KMS-11 (cell line): Measurements from ENCODE around the gene TMEM151A.

Experiments
- H2AFZ ChIP-seq: fragments of 200-600 bp; sonication (generic); 2 replicates; pipeline ENCODE4 v1.6.1; 2016; ENCODE audit warnings: antibody characterized with exemption, mixed run types, low read depth
- H3K27ac ChIP-seq: fragments of 200-600 bp; sonication (generic); 2 replicates; pipeline ENCODE4 v1.6.1; 2016; ENCODE audit warnings: mild to moderate bottlenecking, mixed run types
- H3K27me3 ChIP-seq: fragments of 200-600 bp; sonication (generic); 2 replicates; pipeline ENCODE4 v1.6.1; 2017; ENCODE audit warnings: mild to moderate bottlenecking, low read depth, mixed run types, moderate library complexity; ENCODE audit not compliant: insufficient read depth
- H3K36me3 ChIP-seq: fragments of 200-600 bp; sonication (generic); 2 replicates; pipeline ENCODE4 v1.6.1; 2017; ENCODE audit warnings: mild to moderate bottlenecking, mixed run types; ENCODE audit not compliant: insufficient read depth
- H3K4me1 ChIP-seq: fragments of 200-600 bp; sonication (generic); 2 replicates; pipeline ENCODE4 v1.6.1; 2016; ENCODE audit warnings: mild to moderate bottlenecking, low read depth, mixed run types; ENCODE audit not compliant: poor library complexity, severe bottlenecking
- H3K4me2 ChIP-seq: fragments of 200-600 bp; sonication (generic); 2 replicates; pipeline ENCODE4 v1.7.0; 2016; ENCODE audit warnings: mild to moderate bottlenecking, mixed run types
- H3K4me3 ChIP-seq: fragments of 200-600 bp; sonication (generic); IDR thresholded peaks from 2 replicates; pipeline ENCODE4 v1.6.1; 2017; ENCODE audit warnings: low read depth, low read length, mixed read lengths; ENCODE audit not compliant: insufficient read depth
- H3K79me2 ChIP-seq: fragments of 200-600 bp; sonication (generic); 2 replicates; pipeline ENCODE4 v1.6.1; 2016; ENCODE audit warnings: low read depth, mixed run types; ENCODE audit not compliant: insufficient read depth
- H3K9ac ChIP-seq: fragments of 200-600 bp; sonication (generic); 2 replicates; pipeline ENCODE4 v1.6.1; 2016; ENCODE audit warnings: mild to moderate bottlenecking, mixed run types
- H4K20me1 ChIP-seq: fragments of 200-600 bp; sonication (generic); 2 replicates; pipeline ENCODE4 v1.6.1; 2016; ENCODE audit warnings: mild to moderate bottlenecking, mixed run types; ENCODE audit not compliant: insufficient read depth
- CTCF ChIP-seq: fragments of 200-600 bp; sonication (generic); conservative IDR thresholded peaks from 2 replicates; pipeline ENCODE4 v1.6.1; 2017; ENCODE audit warnings: low read depth, mild to moderate bottlenecking, antibody characterized with exemption, low read length, moderate library complexity, mixed read lengths

The TMEM151A gene

GRCh38 chr11:66329165-66329673 is 37.5 kb downstream of the TMEM151A start:
- H3K27me3 ChIP-seq: peaks cover 25% of the 10 kb centered on the region; the same call in 1 of the 2 replicates
- H3K36me3 ChIP-seq: no peaks in the 10 kb centered on the region
- no peaks in the 10 kb centered on the region for H4K20me1 ChIP-seq
- no peak for TF ChIP-seq CTCF
- H3K4me1 ChIP-seq: peaks cover 10% of the 10 kb centered on the region
- H3K4me3 ChIP-seq: no peak overlapping the region
- no peak overlapping the region for H2AFZ ChIP-seq
- H3K4me2 ChIP-seq: no peak overlapping the region; the same call in 1 of the 2 replicates
- H3K9ac ChIP-seq: no peak overlapping the region
- H3K27ac ChIP-seq: no peak overlapping the region
- no peaks in the 10 kb centered on the region for H3K79me2 ChIP-seq

- no peaks in the 10 kb centered on the region for H4K20me1 ChIP-seq
- no peak for TF ChIP-seq CTCF
- H3K36me3 ChIP-seq: no peaks in the 10 kb centered on the region
- H3K4me3 ChIP-seq: no peak overlapping the region
- peaks cover 25% of the 10 kb centered on the region; the same call in 1 of the 2 replicates for H3K27me3 ChIP-seq
- H3K9ac ChIP-seq: no peak overlapping the region
- H3K4me1 ChIP-seq: peaks cover 10% of the 10 kb centered on the region
- no peak overlapping the region for H2AFZ ChIP-seq
- H3K79me2 ChIP-seq: no peaks in the 10 kb centered on the region
- no peak overlapping the region for H3K27ac ChIP-seq
- no peak overlapping the region for H3K4me2 ChIP-seq
Observed at GRCh38 chr11:66330931-66331330, 39.2 kb downstream of the TMEM151A start.

GRCh38 chr11:66331542-66332370 is 40.1 kb downstream of the TMEM151A start:
- no peak for TF ChIP-seq CTCF
- peaks cover 17% of the 10 kb centered on the region for H3K4me1 ChIP-seq
- no peak overlapping the region for H3K4me3 ChIP-seq
- no peak overlapping the region for H3K9ac ChIP-seq
- H3K27me3 ChIP-seq: peaks cover 25% of the 10 kb centered on the region; the same call in 1 of the 2 replicates
- no peaks in the 10 kb centered on the region for H4K20me1 ChIP-seq
- no peaks in the 10 kb centered on the region for H3K36me3 ChIP-seq
- H2AFZ ChIP-seq: no peak overlapping the region
- H3K4me2 ChIP-seq: no peak overlapping the region
- no peak overlapping the region for H3K27ac ChIP-seq
- no peaks in the 10 kb centered on the region for H3K79me2 ChIP-seq

GRCh38 chr11:66332371-66333219 is 40.9 kb downstream of the TMEM151A start:
- H3K4me2 ChIP-seq: no peak overlapping the region
- H3K9ac ChIP-seq: no peak overlapping the region
- TF ChIP-seq CTCF: no peak
- H2AFZ ChIP-seq: no peak overlapping the region
- no peak overlapping the region for H3K27ac ChIP-seq
- no peak overlapping the region for H3K4me3 ChIP-seq
- H3K79me2 ChIP-seq: no peaks in the 10 kb centered on the region
- no peaks in the 10 kb centered on the region for H4K20me1 ChIP-seq
- H3K4me1 ChIP-seq: peaks cover 17% of the 10 kb centered on the region
- H3K27me3 ChIP-seq: peaks cover 25% of the 10 kb centered on the region; the same call in 1 of the 2 replicates
- no peaks in the 10 kb centered on the region for H3K36me3 ChIP-seq
